Measurements from ENCODE around the gene FAM151B.

DNA sequence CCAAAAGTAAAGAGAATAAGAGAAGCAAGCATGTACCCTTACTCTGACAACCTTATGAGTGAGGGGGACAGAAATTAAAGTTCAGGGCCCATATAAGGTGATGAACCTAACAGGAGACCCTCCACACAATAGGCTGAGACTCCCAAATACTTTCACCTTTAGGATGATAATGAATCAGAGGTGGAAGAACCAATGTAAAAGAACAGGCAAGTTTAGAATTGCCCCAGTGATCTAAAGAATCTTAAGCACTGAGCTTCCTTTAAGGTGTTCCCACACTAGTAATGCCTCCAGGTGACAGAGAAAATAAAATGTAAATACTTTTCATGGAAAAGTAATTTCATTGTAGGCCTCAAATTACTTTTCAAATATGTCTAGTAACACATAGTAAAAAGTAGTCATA lies 8.2 kb upstream of the FAM151B start:
- TF ChIP-seq, protein P1, sequence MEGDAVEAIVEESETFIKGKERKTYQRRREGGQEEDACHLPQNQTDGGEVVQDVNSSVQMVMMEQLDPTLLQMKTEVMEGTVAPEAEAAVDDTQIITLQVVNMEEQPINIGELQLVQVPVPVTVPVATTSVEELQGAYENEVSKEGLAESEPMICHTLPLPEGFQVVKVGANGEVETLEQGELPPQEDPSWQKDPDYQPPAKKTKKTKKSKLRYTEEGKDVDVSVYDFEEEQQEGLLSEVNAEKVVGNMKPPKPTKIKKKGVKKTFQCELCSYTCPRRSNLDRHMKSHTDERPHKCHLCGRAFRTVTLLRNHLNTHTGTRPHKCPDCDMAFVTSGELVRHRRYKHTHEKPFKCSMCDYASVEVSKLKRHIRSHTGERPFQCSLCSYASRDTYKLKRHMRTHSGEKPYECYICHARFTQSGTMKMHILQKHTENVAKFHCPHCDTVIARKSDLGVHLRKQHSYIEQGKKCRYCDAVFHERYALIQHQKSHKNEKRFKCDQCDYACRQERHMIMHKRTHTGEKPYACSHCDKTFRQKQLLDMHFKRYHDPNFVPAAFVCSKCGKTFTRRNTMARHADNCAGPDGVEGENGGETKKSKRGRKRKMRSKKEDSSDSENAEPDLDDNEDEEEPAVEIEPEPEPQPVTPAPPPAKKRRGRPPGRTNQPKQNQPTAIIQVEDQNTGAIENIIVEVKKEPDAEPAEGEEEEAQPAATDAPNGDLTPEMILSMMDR (IDR thresholded peaks at IDR 0.05): no peak
- no peak for TF ChIP-seq POLR2A (IDR thresholded peaks at IDR 0.05)
